Fibroblast of mammary gland (primary cell): ENCODE measurements around the gene TRIM37.
A peak's percentile ranks its signal among the peaks of the same experiment; 100 is the strongest.

Experiments
- DNase-seq: peaks from one replicate; pipeline ENCODE4 v3.0.0-alpha.2; 2010; ENCODE audit warnings: low read depth
- H3K4me3 ChIP-seq: 2 replicates; pipeline ENCODE4 v1.5.1; 2011; ENCODE audit warnings: low read depth, mild to moderate bottlenecking, low read length, moderate library complexity; ENCODE audit not compliant: control insufficient read depth
- TF ChIP-seq, protein P1 (sequence below): conservative IDR thresholded peaks from 2 replicates; pipeline ENCODE4 v1.5.1; 2011; ENCODE audit warnings: low read depth, low read length, inconsistent platforms; ENCODE audit not compliant: control insufficient read depth, insufficient read depth

The TRIM37 gene

DNA sequence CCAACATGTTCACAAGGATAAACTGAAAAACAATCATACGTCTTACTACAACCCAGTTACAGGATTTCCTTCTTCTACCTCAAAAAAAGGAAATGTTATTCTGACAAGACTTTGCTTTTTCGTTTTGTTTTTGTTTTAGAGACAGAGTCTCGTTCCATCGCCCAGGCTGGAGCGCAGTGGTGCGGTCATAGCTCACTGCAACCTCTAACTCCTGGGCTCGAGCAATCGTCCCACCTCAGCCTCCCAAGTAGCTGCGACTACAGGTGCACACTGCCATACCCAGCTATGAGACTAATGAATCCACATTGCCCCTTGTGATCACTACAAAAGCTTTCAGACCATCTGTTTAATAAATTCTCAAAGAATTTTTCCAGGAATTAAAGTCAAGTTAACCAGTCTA lies 8.8 kb upstream of the TRIM37 start:
- TF ChIP-seq, protein P1, sequence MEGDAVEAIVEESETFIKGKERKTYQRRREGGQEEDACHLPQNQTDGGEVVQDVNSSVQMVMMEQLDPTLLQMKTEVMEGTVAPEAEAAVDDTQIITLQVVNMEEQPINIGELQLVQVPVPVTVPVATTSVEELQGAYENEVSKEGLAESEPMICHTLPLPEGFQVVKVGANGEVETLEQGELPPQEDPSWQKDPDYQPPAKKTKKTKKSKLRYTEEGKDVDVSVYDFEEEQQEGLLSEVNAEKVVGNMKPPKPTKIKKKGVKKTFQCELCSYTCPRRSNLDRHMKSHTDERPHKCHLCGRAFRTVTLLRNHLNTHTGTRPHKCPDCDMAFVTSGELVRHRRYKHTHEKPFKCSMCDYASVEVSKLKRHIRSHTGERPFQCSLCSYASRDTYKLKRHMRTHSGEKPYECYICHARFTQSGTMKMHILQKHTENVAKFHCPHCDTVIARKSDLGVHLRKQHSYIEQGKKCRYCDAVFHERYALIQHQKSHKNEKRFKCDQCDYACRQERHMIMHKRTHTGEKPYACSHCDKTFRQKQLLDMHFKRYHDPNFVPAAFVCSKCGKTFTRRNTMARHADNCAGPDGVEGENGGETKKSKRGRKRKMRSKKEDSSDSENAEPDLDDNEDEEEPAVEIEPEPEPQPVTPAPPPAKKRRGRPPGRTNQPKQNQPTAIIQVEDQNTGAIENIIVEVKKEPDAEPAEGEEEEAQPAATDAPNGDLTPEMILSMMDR: no peak
- no peak for DNase-seq
- no peak overlapping the region for H3K4me3 ChIP-seq

DNA sequence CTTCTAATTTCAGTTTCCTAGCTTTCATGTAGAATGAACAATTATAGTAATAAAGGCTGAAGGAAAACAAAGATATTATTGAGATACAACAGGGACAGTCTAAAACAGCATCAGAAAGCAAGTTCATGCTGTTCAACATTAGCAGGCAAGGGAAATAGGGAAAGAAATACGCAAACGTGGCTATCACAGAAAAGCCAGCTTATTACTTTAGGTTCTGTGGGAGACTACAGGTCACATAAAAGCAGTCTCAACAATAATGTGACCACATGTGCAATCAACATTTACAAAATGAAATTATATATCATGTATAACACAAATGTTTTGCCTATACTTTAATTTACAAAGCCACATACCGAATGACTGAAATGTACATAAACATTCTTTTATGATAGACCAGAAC lies 4.9 kb upstream of the TRIM37 start:
- no peak overlapping the region for H3K4me3 ChIP-seq
- TF ChIP-seq, protein P1: no peak
- no peak for DNase-seq

DNA sequence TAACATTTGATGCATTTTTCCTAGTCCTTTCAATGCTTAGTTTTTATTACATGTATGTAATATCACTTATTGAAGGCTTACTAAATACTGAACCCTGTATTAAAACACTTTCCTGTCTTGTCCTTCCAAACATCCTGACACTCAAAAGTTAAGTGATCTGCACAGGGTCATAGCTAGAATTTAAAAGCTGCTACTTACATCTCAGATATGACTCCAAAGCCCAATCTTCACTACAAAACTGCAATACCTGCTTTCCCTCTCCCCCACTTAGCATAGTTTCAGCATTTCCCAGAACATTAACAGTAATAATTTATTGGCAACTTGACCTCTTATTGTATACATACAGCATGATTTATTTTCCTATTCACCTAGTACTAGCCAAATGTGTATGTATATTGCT lies 4.3 kb upstream of the TRIM37 start:
- no peak for DNase-seq
- TF ChIP-seq, protein P1: no peak
- H3K4me3 ChIP-seq: no peak overlapping the region

DNA sequence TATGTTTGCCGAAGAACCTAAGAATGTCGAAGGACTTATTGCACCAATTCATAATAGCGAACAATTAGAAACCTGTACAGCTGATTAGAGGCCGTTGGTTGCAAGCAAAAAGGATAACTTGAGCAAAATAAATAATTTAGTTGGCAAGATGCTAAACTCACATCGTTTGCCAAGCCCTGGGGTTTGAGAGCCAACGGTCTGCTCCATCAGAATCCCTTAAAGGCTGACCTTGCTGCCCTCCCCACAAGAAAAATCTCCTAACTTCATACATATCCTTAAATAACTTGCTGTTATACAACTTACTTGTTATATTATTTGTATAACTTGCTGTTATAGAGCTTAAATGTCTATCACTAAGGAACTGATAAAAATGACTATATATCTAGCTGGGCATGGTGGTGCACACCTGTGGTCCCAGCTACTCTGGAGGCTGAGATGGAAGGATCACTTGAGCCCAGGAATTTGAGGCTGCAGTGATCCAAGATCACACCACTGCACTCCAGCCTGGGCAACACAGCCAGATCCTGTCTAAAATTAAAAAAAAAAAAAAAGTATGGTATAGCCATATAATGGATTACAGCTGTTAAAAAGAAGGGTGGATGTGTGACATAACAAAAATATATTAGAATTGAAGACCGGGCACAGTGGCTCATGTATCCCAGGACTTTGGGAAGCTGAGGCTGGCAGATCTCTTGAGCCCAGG lies 1.9 kb upstream of the TRIM37 start:
- TF ChIP-seq, protein P1: no peak
- no peak overlapping the region for H3K4me3 ChIP-seq
- DNase-seq: peak; percentile 2

DNA sequence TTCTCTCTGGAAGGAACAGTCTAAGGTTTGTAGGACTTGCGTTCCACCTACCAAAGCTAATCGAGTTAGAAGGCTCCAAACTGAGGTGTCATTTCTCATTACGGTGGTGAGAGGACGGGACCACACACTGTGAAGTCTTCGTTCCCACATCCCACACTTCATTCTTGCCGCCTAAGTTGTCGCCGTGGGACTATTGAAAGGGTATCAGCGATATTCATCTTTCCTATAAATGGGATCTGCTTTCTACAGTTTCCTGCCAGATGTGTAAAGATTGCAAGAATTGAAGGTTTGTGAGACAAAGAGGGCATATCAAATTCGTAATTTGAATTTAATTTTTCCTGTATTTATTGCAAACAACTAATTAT lies 608 bp upstream of the TRIM37 start:
- DNase-seq: no peak
- peak overlapping the region; percentile 93 for H3K4me3 ChIP-seq
- TF ChIP-seq, protein P1: no peak

DNA sequence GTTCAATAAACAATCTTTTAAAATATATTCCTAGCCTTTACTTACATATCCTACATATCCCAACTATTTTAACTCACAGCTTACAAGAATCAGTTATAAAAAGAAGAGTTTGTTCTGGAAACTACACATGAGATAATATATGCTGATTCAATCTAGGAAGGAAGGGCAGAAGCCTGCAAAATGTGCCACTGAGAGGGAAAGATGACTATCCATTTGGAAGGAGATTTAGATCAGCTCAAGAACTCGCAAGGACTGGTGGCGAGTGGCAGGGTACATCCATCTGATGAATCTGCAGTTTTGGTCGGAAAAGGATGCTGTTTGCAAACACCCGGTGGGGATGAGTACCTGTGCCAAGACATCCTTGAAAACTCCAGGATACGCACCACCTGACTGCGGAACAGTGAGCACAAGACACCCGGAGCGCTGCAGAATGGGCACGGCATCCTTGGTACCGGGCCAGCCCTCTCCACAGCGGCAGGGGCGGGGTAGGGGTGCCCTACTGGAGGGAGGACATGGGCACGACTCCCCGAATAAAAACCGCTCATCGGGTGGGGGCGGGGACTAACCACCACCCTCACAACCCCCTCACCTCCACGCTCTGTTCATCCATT lies 723 bp downstream of the TRIM37 start:
- peak overlapping the region; percentile 92 for H3K4me3 ChIP-seq
- DNase-seq: peak; percentile 38
- TF ChIP-seq, protein P1: no peak

DNA sequence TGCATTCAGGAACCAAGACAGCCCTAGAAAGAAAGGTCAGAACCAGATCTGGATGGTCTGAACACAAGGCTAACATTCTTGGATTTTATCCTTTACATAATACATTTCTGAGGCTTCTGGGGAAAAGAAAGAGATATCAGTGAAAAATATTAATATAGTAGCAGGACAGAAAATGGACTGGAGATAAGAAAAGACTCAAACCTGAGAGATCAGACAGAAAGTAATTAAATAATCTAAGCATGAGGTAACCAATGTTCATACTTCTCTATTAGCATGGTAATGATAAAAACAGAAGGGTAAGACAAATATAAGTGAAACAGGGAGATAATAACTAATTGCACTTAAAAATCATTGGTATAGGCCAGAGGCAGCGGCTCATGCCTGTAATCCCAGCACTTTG lies 5.5 kb downstream of the TRIM37 start:
- TF ChIP-seq, protein P1: no peak
- H3K4me3 ChIP-seq: no peak overlapping the region
- DNase-seq: no peak
